Natural killer cell treated with Interleukin-12 subunit alpha and Interleukin-12 subunit beta and Interleukin-15 and Interleukin-18, amount 100 ng/mL, for 72 hours (primary cell): Measurements from ENCODE around the gene DSTN. TPM values are rescaled to one million over a fixed set of nuclear protein-coding genes. Genes with fewer than 3 reads are reported as not detected.
A peak's percentile ranks its signal among the peaks of the same experiment; 100 is the strongest.

Experiments used
- ATAC-seq, 2 donors: fragments of 150-1000 bp; cut with Tn5 transposase in 1 of 2; sonication (Bioruptor Pico), chemical (Tn5 transposase) in 1 of 2; 2 replicates each; pipeline ENCODE4 v1.10.0; 2021
- DNase-seq: peaks from one replicate; pipeline ENCODE4 v3.0.0; 2022; ENCODE audit warnings: low spot score
- H3K27ac Mint-ChIP-seq, 2 donors: 1 replicate in 1 of 2; 2 replicates in 1 of 2; pipeline ENCODE4 v1.8.0; 2022; ENCODE audit warnings: mixed read lengths in 2 of 2, mild to moderate bottlenecking in 1 of 2, moderate library complexity in 1 of 2
- H3K27me3 Mint-ChIP-seq, 2 donors: 1 replicate in 1 of 2; 2 replicates in 1 of 2; pipeline ENCODE4 v1.8.0; 2022; ENCODE audit warnings: mixed read lengths in 2 of 2
- H3K36me3 Mint-ChIP-seq: one replicate; pipeline ENCODE4 v1.8.0; 2022; ENCODE audit warnings: mixed read lengths
- H3K4me1 Mint-ChIP-seq, 2 donors: 1 replicate in 1 of 2; 2 replicates in 1 of 2; pipeline ENCODE4 v1.8.0; 2022; ENCODE audit warnings: low read depth in 2 of 2, mixed read lengths in 2 of 2, mild to moderate bottlenecking in 1 of 2
- H3K4me3 Mint-ChIP-seq: one replicate; pipeline ENCODE4 v1.8.0; 2022; ENCODE audit warnings: mixed read lengths
- H3K9me3 Mint-ChIP-seq: 2 replicates; pipeline ENCODE4 v1.8.0; 2022; ENCODE audit warnings: mixed read lengths
- total RNA-seq, 2 donors: library from RNA; stranded (reverse); gene quantifications; one replicate each; pipeline ENCODE4 v1.2.3, GENCODE V29; 2022

DSTN gene
- total RNA-seq, 2 donors from 2014 or later: 42.5 to 59.1 TPM

DNA sequence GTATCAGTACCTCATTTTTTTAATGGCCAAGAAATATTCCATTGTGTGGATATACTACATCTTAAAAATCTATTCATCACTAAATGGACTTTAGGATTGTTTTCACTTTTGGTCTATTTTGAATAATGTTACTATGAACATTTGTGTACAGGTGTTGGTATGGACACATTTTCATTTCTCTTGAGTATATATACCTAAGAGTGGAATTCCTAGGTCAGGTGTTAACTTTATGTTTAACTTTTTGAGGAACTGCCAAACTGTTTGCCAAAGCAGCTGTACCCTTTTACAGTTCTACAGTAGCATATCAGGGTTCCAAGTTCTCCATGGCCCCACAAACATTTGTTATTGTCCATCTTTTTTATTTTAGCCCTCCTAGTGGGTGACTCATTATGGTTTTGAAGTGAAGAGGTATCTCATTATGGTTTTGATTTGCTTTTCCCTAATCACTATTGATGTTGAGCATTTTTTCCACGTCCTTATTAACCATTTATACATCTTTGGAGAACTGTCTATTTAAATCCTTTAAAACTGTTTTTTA is 28.2 kb downstream of the DSTN start:
- Mint-ChIP-seq H3K27me3 (no peaks in the 10 kb centered on the region), H3K9me3 (no peaks in the 10 kb centered on the region), H3K4me1 (peaks cover 28 to 39% of the 10 kb centered on the region in 2 donors), H3K36me3 (peaks cover 2% of the 10 kb centered on the region), H3K27ac (no peak overlapping the region), H3K4me3 (no peak overlapping the region)
- ATAC-seq: no peak
- DNase-seq: no peak

DNA sequence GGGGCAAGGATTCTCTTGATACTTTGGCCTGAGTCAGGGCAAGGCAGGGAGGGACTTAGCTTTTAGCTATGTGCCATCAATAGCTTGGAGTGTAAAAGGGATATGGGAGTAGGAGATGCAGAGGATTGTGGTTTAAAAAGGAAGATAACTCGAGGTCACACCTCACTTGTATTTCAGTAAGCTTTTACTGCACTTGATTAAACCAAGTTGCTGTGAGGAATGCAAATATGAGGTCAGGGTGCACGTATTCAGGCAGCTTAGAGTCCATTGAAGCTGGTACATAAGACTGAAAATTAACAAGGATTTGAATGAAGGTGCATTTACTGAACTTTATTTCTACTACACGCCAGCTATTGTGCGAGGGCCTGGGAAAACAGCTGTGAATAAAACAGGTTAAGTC is 32.1 kb downstream of the DSTN start:
- no peaks in the 10 kb centered on the region for H3K27me3 Mint-ChIP-seq
- no peaks in the 10 kb centered on the region for H3K9me3 Mint-ChIP-seq
- no peak overlapping the region for H3K4me3 Mint-ChIP-seq
- no peaks in the 10 kb centered on the region for H3K36me3 Mint-ChIP-seq
- ATAC-seq (no peak), DNase-seq (no peak)
- H3K4me1 Mint-ChIP-seq: peaks cover 10 to 11% of the 10 kb centered on the region in 2 donors
- peak overlapping the region in 1 of 2 donors; percentile 70 for H3K27ac Mint-ChIP-seq

DNA sequence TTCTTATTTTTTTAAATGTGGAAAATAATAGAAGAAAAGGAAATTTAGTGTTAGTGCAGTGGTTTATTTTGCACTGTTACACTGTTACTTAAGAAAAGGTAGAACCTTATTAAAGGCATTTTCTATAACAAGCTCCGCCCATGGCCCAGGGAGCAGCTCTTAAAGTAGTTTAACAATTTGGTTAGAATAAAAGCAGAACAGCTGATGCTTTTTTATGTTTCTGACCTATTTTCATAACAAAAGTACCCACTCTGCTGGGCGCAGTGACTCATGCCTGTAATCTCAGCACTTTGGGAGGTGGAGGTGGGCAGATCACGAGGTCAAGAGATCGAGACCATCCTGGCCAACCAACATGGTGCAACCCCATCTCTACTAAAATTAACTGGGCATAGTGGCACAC is 32.6 kb downstream of the DSTN start:
- Mint-ChIP-seq H3K27ac (no peak overlapping the region), H3K4me3 (no peak overlapping the region), H3K4me1 (peaks cover 9 to 10% of the 10 kb centered on the region in 2 donors), H3K27me3 (no peaks in the 10 kb centered on the region), H3K36me3 (no peaks in the 10 kb centered on the region), H3K9me3 (no peaks in the 10 kb centered on the region)
- ATAC-seq (no peak), DNase-seq (no peak)

DNA sequence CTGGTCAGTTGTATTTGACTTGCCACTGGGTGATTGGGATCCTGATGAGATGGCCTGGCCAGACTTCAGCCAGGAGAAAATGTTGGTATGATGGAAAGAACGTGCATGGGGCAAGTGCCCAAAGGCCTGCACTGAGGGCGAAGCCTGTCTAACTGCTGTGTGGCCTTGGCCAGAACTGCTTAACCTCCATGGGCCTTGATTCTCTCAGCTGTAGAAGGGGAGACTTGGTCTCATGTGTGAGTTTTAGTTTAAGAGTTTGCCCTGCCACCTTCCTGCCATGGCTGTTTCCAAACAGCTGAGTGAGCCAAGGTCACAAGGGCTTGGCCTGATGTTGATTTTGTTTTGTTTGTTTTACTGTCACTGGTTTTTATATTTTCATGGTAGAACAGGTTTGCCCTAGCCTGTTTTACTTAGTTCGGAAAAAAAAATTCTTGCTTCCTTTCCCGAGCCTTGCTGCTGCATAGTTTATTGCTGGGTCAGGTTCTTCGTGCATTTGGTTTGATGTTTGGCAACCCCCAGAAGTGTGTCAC is 35.3 kb downstream of the DSTN start:
- no peak overlapping the region for H3K4me3 Mint-ChIP-seq
- ATAC-seq (no peak), DNase-seq (no peak)
- H3K4me1 Mint-ChIP-seq: peaks cover 23 to 24% of the 10 kb centered on the region in 2 donors
- no peaks in the 10 kb centered on the region for H3K9me3 Mint-ChIP-seq
- H3K36me3 Mint-ChIP-seq: no peaks in the 10 kb centered on the region
- H3K27me3 Mint-ChIP-seq: no peaks in the 10 kb centered on the region
- no peak overlapping the region for H3K27ac Mint-ChIP-seq

DNA sequence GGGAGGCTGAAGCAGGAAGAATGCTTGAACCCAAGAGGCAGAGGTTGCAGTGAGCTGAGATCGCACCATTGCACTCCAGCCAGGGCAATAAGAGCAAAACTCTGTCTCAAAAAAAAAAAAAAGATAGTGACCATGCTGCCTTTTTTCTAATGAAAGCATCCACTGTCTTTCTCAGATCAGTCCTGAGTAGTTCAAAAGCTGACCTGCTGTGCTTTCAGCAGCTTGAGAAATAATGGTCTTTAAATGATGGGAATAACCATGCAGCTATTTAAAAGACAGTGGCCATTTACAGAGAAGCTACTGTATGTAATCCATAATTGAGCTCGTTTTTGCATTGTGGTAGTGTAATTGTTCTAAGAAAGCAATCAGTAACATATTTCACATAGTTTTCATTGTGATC is 36.1 kb downstream of the DSTN start:
- H3K9me3 Mint-ChIP-seq: no peaks in the 10 kb centered on the region
- DNase-seq (no peak), ATAC-seq (no peak)
- H3K4me1 Mint-ChIP-seq: peaks cover 28 to 29% of the 10 kb centered on the region in 2 donors
- H3K27me3 Mint-ChIP-seq: no peaks in the 10 kb centered on the region
- no peak overlapping the region for H3K27ac Mint-ChIP-seq
- H3K36me3 Mint-ChIP-seq: no peaks in the 10 kb centered on the region
- no peak overlapping the region for H3K4me3 Mint-ChIP-seq

DNA sequence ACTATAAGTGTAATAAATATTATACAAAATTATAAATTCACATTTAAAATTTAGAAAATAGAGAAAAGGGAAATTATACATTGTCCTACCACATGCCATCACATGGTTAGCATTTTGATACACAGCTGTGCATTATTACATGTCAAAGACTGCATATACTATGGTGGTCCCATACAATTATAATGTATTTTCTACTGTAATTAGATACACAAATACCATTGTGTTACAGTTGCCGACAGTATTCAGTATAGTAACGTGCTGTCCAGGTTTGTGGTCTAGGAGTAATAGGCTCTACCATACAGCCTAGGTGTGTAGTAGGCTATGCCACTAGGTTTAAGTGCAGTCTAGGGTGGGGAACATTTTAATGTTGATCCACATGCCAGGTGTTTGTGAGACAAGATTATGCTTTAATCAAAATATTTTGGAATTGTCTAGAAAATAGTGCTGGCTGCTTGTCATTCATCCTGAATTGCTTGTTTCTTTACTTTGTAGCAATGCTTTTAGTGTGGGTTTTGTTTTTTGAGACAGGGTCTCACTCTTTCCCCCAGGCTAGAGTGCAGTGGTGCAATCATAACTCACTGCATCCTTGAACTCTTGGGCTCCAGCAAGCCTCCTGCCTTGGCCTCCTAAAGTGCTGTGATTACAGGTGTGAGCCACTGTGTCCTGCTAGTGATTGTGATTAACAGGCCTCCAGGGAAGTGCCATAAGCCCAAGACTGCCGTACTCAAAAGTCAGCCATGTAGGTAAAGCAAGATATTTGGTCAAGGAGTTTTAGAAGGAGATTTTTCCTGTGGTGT is 39.0 kb downstream of the DSTN start:
- DNase-seq (no peak), ATAC-seq (no peak)
- Mint-ChIP-seq H3K4me1 (peaks cover 33 to 36% of the 10 kb centered on the region in 2 donors), H3K36me3 (no peaks in the 10 kb centered on the region), H3K4me3 (no peak overlapping the region), H3K9me3 (no peaks in the 10 kb centered on the region), H3K27ac (peak overlapping the region; percentile 77 to 89), H3K27me3 (no peaks in the 10 kb centered on the region)

DNA sequence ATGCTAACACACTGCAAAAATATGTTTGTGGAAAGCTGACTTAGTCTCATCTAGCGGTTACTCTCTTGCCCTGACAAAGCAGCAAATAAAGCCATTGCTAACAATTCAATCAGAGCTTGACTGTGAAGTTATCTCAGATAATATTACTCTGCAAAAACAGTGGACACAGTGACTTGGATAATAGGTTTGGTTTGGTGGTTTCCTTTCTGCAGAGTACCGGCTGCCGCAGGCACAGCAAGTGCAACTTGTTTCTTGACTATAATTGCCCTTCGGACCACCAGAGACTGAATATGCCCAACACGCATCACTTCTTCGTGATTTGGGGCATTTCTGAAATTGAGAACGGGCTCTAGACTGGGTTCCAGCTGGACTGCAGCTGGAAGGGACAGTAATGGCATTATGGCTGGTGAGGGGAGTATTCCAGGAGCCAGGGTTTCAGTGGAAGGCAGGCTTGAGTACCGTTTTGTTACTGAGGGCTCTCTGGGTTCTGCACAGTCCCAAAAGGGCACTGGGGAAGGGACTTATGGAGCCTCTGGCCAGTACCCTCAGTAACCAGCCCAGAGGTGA is 40.0 kb downstream of the DSTN start:
- Mint-ChIP-seq H3K9me3 (no peaks in the 10 kb centered on the region), H3K27me3 (no peaks in the 10 kb centered on the region), H3K4me3 (peak overlapping the region; percentile 55), H3K4me1 (peaks cover 33 to 42% of the 10 kb centered on the region in 2 donors), H3K36me3 (no peaks in the 10 kb centered on the region), H3K27ac (peak overlapping the region; percentile 77 to 89)
- ATAC-seq: no peak
- no peak for DNase-seq

DNA sequence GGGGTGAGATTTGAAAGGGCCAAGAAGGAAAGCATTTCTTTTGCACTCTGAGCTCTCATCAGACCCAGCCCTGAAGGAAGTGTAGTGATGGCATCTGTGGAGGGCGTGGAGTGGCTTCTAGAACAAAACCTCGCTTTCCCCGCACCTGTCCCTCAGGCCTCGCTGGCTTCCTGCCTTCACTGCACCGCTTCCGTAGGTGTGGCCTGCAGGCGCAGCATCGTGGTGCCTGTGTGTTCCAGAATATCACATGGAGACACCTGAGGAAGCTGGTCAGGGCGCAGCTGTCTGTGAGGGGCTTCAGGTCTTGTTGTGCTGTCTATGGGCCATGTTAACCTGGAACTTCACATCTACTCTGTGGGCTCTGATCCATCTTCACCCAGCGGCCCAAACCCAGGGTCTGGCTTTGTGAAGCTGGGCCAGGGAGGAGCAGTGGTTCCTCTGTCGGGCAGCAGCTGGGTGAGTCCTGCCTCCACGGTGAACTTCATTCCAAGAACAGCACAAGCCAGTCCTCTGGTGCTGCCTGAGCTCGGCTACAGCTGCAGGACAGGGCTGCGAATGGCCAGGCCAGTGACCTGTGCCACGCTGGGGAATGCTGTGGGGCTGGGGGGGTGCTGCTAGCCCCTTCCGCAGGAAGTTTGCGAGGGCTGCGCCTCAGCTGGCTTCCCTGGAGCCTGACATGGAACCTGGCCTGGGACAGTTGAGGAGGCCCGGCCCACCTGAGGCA is 40.9 kb downstream of the DSTN start:
- H3K9me3 Mint-ChIP-seq: no peaks in the 10 kb centered on the region
- peaks cover 33 to 43% of the 10 kb centered on the region in 2 donors for H3K4me1 Mint-ChIP-seq
- no peaks in the 10 kb centered on the region for H3K27me3 Mint-ChIP-seq
- ATAC-seq (peak in 1 of 2 donors; percentile 61), DNase-seq (no peak)
- H3K27ac Mint-ChIP-seq: peak overlapping the region; percentile 77 to 89
- H3K36me3 Mint-ChIP-seq: no peaks in the 10 kb centered on the region
- peak overlapping the region; percentile 55 for H3K4me3 Mint-ChIP-seq

DNA sequence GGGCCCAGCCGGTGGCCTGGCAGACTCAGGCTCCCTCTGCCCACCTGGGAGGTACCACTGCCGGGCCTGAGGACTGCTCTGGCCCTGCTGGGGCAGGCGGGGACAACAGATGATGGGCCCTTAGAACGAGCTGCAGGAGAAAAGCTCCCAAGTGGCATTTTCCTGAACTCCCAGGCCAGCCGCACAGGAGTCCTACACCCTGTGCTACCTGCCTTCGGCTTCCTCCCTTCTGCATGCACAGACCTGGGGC is 41.3 kb downstream of the DSTN start:
- no peak for DNase-seq
- no peak for ATAC-seq
- Mint-ChIP-seq H3K4me3 (no peak overlapping the region), H3K9me3 (no peaks in the 10 kb centered on the region), H3K27me3 (no peaks in the 10 kb centered on the region), H3K27ac (no peak overlapping the region), H3K4me1 (peaks cover 33 to 43% of the 10 kb centered on the region in 2 donors), H3K36me3 (no peaks in the 10 kb centered on the region)

DNA sequence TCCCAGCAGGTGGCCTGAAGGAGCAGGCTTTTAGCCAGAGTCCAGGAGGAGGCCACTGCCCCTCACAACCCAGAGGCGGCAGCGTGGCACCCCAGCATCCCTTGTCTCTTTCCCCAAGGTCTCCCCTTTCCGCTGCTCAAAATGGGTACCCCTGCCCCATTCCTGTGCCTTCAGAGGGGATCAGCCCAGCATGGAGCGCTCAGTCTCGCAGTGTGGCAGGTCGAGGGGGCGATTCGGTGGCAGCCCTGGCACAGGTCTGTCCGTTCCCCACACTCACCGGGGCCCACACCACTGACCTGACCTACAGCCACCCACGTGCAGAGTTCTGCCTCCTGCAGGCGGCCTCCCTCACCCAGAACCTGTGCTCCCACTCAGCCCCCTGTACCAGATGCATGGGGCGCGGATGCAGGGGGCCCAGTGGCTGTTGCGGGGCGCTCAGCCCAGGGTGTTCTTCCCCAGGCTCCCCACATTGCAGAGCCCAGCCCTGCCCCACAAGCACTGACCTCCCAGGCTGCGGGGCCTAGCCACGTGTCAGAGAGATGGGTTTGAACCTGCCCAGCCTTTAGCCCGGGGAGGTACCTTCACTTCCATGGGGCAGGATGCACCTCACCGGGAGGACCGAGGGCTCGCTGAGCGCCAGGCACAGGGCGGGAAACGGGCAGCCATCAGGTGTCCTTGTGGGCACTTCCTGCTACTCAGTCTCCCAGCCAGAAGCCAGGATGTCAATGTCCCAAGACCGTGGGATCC is 41.8 kb downstream of the DSTN start:
- H3K27me3 Mint-ChIP-seq: no peaks in the 10 kb centered on the region
- no peak for DNase-seq
- H3K36me3 Mint-ChIP-seq: no peaks in the 10 kb centered on the region
- no peaks in the 10 kb centered on the region for H3K9me3 Mint-ChIP-seq
- peak overlapping the region; percentile 97 for H3K27ac Mint-ChIP-seq
- ATAC-seq: peak; percentile 2 to 10
- no peak overlapping the region for H3K4me3 Mint-ChIP-seq
- H3K4me1 Mint-ChIP-seq: peaks cover 33 to 43% of the 10 kb centered on the region in 2 donors

DNA sequence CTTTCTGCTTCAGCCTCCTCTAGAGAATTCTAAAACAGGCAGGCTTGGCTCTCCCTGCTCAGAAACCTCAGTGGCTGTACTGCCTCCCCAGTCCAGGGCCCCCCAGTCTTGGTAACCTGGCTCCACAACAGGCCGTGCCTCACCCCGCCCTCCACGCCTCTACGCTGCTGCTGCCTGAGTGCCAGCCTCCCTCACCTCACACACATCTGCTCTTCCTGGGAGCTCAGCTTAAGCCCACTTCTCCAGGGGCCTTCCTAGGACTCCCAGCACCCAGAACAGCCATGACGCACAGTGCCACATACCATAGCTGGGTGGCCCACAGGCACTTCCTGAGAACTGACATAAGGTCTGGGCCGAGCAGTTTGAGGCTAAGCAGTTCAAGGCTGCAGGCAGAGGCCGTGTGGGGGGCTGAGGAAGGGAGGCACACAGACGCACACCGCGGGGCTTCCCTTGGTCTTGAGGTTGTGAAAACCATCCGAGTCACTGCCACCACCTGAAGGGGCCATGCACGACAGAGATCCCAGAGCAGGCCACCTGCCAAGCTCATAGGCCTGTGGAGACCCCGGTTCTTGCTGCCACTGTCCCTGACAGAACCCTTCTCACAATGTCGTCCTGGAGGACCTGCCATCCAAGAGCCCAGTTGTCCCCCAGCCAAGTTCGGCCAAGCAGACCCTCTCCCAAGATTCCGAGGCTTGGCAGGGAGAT is 42.6 kb downstream of the DSTN start:
- DNase-seq (no peak), ATAC-seq (peak; percentile 74 to 80)
- no peaks in the 10 kb centered on the region for H3K36me3 Mint-ChIP-seq
- H3K9me3 Mint-ChIP-seq: no peaks in the 10 kb centered on the region
- H3K27ac Mint-ChIP-seq: peak overlapping the region; percentile 97
- H3K4me1 Mint-ChIP-seq: peaks cover 33 to 43% of the 10 kb centered on the region in 2 donors
- H3K27me3 Mint-ChIP-seq: no peaks in the 10 kb centered on the region
- peak overlapping the region; percentile 75 for H3K4me3 Mint-ChIP-seq

DNA sequence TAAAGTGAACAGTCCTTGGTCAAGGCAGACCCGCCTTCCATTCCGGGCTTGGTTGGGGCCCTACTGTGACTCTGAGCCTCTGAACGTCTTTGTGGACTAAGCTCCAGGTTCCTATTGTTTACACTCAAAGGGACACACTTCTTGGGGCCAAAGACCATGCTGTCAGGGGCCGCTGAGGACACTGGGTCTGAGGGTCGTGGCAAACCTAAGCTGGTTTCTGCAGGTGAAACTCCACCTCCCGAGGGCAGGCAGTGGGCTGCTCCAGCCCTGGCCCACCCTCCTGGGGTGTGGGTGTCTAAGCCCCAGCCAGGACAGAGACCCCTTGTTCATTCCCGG is 43.1 kb downstream of the DSTN start:
- DNase-seq (no peak), ATAC-seq (no peak)
- Mint-ChIP-seq H3K27ac (peak overlapping the region; percentile 97), H3K36me3 (no peaks in the 10 kb centered on the region), H3K27me3 (no peaks in the 10 kb centered on the region), H3K9me3 (no peaks in the 10 kb centered on the region), H3K4me1 (peaks cover 29 to 40% of the 10 kb centered on the region in 2 donors), H3K4me3 (peak overlapping the region; percentile 75)
